ENCODE data around the gene MED25.

DNA sequence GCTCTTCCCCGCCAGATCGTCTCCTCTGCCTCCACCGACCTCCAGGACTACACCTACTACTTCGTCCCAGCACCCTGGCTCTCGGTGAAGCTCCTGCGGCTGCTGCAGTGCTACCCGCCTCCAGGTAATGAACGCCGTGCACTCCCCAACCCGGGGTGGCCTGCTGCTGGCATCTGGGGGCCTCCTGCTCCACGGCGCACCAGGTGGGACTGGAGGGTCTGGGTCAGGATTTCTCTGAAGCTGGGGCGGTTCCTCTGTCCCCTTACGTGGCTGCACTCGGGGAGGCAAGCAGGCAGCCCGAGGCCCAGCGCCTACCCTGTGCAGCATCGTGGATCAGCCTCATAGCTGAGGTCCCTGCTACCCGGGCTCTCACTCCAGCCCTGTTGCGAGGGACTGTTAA, 22.5 kb upstream of the MED25 start:
- TF ChIP-seq, protein P1, sequence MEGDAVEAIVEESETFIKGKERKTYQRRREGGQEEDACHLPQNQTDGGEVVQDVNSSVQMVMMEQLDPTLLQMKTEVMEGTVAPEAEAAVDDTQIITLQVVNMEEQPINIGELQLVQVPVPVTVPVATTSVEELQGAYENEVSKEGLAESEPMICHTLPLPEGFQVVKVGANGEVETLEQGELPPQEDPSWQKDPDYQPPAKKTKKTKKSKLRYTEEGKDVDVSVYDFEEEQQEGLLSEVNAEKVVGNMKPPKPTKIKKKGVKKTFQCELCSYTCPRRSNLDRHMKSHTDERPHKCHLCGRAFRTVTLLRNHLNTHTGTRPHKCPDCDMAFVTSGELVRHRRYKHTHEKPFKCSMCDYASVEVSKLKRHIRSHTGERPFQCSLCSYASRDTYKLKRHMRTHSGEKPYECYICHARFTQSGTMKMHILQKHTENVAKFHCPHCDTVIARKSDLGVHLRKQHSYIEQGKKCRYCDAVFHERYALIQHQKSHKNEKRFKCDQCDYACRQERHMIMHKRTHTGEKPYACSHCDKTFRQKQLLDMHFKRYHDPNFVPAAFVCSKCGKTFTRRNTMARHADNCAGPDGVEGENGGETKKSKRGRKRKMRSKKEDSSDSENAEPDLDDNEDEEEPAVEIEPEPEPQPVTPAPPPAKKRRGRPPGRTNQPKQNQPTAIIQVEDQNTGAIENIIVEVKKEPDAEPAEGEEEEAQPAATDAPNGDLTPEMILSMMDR (IDR thresholded peaks at IDR 0.05), result no peak
- TF ChIP-seq YY1 (IDR thresholded peaks at IDR 0.05; ENCODE audit: low read depth) (no peak), POLR2AphosphoS5 (IDR thresholded peaks at IDR 0.05; ENCODE audit: low read depth, low read length) (no peak), EP300 (IDR thresholded peaks at IDR 0.05; ENCODE audit: borderline replicate concordance in 1 of 2, low read depth in 1 of 2, low read length in 1 of 2) (no peak), MXI1 (IDR thresholded peaks at IDR 0.05; ENCODE audit: low read depth, low read length) (no peak), FOXJ3 (CRISPR knock-in tag; IDR thresholded peaks at IDR 0.05) (no peak), NFIC (IDR thresholded peaks at IDR 0.05; ENCODE audit: borderline replicate concordance) (no peak), GABPA (IDR thresholded peaks at IDR 0.05; ENCODE audit: low read depth) (no peak), EZH2phosphoT487 (IDR thresholded peaks at IDR 0.05; ENCODE audit: borderline replicate concordance, low read depth) (no peak)
